GM19240 (cell line): ENCODE measurements around the gene CDC42BPB.
A peak's percentile ranks its signal among the peaks of the same experiment; 100 is the strongest.
"Not testable (repeated sequence)": the region's sequence is repeated elsewhere in the genome, so short reads cannot be mapped to it uniquely, and the experiment has no call there.

Source experiments
- DNase-seq: peaks from one replicate; pipeline ENCODE4 v3.0.0; 2011; ENCODE audit warnings: low spot score; ENCODE audit not compliant: insufficient read length

Gene CDC42BPB

GRCh38 chr14:102903889-102904512 is 153.3 kb downstream of the CDC42BPB start:
- no peak for DNase-seq

DNA sequence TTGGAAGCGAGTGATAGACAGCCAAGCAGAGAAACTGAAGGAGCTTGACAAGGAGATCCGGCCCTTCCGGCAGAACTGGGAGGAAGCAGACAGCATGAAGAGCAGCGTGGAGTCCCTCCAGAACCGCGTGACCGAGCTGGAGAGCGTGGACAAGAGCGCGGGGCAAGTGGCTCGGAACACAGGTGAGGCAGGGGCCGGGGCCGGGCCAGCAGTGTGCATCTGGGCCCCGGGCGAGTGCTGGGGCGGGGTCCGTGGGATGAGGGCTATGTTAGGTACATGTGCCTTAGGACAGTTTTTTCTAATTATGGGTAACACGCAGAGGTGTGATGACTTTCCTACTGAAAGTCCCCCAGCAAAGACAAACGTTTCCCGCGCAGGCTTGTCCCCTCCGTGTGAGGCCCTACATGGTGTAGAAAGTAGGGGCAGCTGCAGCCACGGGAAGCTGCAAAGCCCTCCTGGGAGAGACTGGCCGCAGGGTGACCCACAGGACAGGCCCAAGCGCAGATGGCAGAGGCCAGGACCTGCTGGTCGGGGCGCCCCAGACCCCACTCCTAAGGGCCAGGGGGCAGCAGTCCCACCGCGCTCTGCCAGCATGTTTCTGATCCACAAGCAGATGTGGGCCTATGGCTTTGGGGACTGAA is 154.0 kb downstream of the CDC42BPB start:
- no peak for DNase-seq

- no peak for DNase-seq
These were observed 154.7 kb downstream of the CDC42BPB start for GRCh38 chr14:102902523-102903247.

GRCh38 chr14:102902086-102902485 is 155.3 kb downstream of the CDC42BPB start:
- DNase-seq = peak; percentile 53

DNA sequence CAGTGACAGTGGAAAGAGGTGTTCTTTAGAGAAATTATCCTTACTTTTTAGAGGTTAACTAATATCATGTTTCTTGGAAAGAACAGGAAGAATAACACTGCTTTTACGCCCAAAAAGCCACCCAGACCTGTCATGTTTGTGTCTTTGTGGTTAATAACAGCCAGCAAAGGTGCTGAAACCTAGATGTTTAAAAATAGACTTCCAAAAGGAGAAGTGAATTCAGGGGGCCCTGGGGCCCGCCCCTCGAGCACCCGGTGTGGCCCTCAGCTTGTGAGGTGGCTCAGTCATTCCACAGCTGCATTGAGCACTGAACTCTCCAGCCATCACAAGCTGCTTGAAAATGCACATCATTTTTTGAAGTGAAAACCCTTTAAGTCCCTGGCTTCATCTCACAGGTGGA is 155.7 kb downstream of the CDC42BPB start:
- DNase-seq = peak; percentile 96

- DNase-seq = peak; percentile 64
These were observed 156.4 kb downstream of the CDC42BPB start for GRCh38 chr14:102900631-102901571.

DNA sequence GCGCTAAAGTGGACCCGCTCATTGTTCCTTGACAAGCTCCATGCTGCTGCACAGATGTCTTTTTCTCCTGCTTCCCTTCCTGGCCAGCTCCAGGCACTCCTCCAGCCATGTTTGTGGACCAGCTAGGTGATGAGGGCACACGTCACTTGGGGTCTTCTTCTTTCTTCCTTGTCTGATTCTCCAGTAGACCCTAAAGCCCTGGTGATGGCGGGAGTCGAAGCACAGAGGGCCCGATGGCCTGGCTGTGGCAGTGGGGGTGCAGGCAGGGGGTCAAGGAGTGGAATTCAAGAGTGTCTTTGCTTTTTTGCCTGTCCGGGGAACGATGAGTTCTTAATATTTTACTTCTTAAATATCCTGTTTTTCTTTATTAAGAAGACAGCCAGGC is 157.8 kb downstream of the CDC42BPB start:
- DNase-seq = no peak

DNA sequence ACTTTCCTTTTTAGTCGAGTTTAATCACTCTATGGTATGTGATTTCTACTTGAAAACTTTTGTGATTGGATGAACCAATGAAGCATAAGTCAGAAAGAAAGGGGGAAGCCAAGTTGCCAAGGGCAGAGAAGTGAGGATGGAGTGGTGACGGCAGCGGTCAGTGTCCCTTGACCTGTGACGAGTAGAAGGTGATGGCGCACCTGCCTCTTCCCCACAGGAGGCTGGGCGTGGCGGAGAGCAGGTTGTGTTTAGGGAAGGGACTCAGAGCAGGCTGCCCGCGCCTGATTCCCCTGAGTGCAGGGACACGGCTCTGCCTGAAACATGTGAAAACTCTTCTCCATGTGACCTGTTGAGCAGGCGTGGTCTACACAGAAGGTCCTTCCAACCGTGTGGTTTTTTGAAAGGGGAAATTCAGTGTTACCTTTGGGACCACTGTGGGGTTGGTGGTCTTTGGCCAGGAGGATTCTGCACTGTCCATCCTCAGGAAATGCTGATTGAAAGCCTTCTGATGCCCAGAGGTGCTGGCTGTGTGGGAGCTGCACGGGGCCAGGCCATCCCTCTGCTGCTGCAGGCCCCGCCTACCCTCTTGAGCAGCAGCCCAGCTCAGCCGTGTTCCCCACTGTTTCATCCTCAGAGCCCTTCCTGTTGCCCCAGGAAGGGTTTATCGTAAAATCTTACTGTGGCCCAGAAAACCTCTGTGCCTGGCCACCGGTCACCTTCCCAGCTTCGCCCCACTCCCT is 158.4 kb downstream of the CDC42BPB start:
- DNase-seq = no peak

GRCh38 chr14:102898298-102898697 is 159.1 kb downstream of the CDC42BPB start:
- DNase-seq = no peak

DNA sequence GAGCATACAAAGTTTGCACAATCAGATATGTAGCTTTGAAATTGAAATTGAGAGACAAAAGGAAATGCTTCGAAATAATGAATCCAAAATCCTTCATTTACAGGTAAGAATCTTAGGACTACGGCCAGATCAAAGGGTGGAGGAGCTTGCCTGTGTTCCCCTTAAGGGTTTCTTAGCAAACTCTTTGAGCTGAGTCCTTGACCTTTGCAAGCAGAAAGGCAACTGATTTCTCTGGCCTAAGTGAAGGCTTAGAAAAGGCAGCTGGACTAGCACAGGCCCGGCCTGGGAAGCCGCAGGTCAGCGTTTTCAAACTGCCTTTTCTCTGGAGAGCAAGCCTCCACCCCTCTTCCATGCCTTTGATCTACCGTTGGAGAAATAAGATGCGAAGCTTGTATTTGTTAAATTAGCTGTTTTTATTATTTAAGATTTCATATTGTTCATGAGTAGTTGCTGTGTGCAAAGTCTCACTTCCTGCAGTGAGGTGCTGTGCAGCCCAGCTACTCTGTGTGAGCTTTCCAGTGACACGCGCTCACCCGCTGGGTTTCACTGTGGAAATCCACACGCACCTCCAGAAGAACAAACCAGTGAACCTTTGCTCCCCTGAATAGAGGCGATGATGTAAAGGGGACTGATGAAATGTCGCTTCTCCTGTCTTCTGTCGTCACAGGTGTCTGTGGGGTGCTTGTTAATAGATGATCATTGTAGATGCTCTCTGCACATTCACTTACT is 159.9 kb downstream of the CDC42BPB start:
- DNase-seq = no peak

GRCh38 chr14:102896735-102897134 is 160.6 kb downstream of the CDC42BPB start:
- not testable (repeated sequence) for DNase-seq

DNA sequence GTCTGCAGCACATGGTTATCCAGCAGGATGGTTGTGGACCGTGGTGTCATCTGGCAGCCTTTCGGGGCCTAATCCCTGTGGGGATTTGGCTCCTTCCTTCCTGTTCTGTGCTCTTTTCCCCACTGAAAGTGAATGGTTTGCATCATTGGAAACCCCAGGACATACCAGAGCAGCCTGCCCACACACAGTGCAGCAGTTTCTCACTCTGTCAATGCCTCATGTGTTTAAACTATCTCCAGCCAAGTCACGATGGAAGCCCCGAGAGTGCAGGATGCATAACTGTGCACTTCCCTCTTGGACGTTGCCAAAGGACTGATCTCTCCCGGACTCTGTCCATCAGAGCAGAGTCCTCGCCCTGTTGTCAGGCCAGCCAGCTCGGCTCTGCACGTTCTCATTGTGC is 163.9 kb downstream of the CDC42BPB start:
- no peak for DNase-seq

- no peak for DNase-seq
These were observed 164.7 kb downstream of the CDC42BPB start for GRCh38 chr14:102892651-102893050.

DNA sequence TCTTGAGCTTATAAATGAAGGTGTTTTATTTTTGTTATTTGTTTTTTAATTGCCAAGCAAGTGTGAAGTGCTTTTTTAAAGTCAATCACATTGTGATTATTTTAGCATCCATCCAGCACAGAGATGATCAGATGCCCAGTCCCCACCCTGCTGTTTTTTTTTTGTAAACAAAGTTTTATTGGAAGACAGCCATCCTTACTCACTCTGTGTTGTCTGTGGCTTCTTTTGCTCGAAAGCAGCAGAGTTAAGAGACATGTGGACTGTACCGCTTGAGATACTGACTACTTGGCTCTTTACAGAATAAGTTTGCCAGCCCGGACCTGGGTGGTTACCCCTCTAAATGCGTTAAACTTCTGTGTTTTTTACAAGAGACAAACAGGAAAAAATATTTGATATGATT is 165.8 kb downstream of the CDC42BPB start:
- no peak for DNase-seq

GRCh38 chr14:102891111-102891510 is 166.2 kb downstream of the CDC42BPB start:
- DNase-seq = no peak

DNA sequence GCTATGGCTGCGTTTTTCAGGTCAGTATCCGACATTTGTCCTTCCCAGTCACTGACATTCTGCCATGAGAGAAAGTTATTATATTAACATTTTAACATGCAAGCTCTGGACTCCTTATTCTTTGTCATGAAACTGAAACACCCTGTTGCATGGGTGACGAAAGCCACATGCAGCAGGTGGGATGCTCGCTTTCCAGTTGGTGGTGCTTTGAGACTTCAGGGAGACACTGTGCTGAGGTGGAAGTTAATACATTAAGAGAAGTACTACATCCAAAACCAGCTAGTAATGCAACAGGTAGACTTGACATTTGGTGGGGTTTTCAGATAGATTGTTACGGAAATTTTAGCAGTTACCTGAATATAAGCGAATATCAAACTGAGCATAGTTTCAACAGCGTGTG is 167.7 kb downstream of the CDC42BPB start:
- no peak for DNase-seq

- no peak for DNase-seq
These were observed 168.6 kb downstream of the CDC42BPB start for GRCh38 chr14:102888748-102889147.

- DNase-seq = no peak
These were observed 171.5 kb downstream of the CDC42BPB start for GRCh38 chr14:102885737-102886447.

DNA sequence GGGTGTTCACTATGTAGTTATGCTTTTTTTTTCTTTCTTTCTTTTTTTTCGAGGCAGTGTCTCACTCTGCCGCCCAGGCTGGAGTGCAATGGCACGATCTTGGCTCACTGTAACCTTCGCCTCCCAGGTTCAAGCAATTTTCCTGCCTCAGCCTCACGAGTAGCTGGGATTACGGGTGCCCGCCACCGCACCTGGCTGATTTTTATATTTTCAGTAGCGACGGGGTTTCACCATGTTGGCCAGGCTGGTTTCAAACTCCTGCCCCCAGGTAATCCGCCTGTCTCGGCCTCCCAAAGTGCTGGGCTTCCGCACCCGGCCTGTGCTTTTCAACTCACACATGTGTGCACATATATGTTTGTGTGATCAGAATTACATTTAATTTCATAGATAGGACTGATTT is 173.8 kb downstream of the CDC42BPB start:
- DNase-seq = no peak
